Activated CD8-positive, alpha-beta memory T cell treated with anti-CD3 and anti-CD28 coated beads, Interleukin-2, amount 50 U/mL, for 48 hours (primary cell): ENCODE measurements around the gene GRID2IP.

Experiments used
- DNase-seq: peaks from one replicate; pipeline ENCODE4 v3.0.0-alpha.2; 2020

GRID2IP gene

GRCh38 chr7:6559896-6560295 is 8.6 kb upstream of the GRID2IP start:
- DNase-seq: no peak

GRCh38 chr7:6558837-6559236 is 7.6 kb upstream of the GRID2IP start:
- no peak for DNase-seq

- DNase-seq: no peak
Observed at GRCh38 chr7:6556196-6556595, 4.9 kb upstream of the GRID2IP start.

- DNase-seq: no peak
Observed at GRCh38 chr7:6554848-6555247, 3.6 kb upstream of the GRID2IP start.

GRCh38 chr7:6553448-6554044 is 2.3 kb upstream of the GRID2IP start:
- no peak for DNase-seq

- DNase-seq: no peak
Observed at GRCh38 chr7:6547400-6547799, 3.9 kb downstream of the GRID2IP start.

- no peak for DNase-seq
Observed at GRCh38 chr7:6546498-6547251, 4.6 kb downstream of the GRID2IP start.

GRCh38 chr7:6545398-6546126 is 5.7 kb downstream of the GRID2IP start:
- no peak for DNase-seq

GRCh38 chr7:6542368-6542767 is 8.9 kb downstream of the GRID2IP start:
- no peak for DNase-seq

- DNase-seq: peak; percentile 58
Observed at GRCh38 chr7:6536262-6537260, 14.7 kb downstream of the GRID2IP start.

- peak; percentile 73 for DNase-seq
Observed at GRCh38 chr7:6533893-6534495, 17.3 kb downstream of the GRID2IP start.

GRCh38 chr7:6532516-6532915 is 18.7 kb downstream of the GRID2IP start:
- no peak for DNase-seq

GRCh38 chr7:6531492-6532279 is 19.6 kb downstream of the GRID2IP start:
- no peak for DNase-seq

- DNase-seq: peak; percentile 85
Observed at GRCh38 chr7:6530626-6531491, 20.4 kb downstream of the GRID2IP start.

GRCh38 chr7:6529643-6530042 is 21.6 kb downstream of the GRID2IP start:
- DNase-seq: no peak

- no peak for DNase-seq
Observed at GRCh38 chr7:6528401-6529130, 22.7 kb downstream of the GRID2IP start.

GRCh38 chr7:6526997-6527378 is 24.3 kb downstream of the GRID2IP start:
- no peak for DNase-seq

GRCh38 chr7:6520163-6520981 is 30.9 kb downstream of the GRID2IP start:
- DNase-seq: no peak
